Spleen (tissue), 7 donors: Measurements from ENCODE around the gene LRRN2.

ENCODE experiments used
- POLR2A ChIP-seq, 3 donors: fragments of 450-650 bp; IDR thresholded peaks; one replicate each; pipeline ENCODE4 v1.5.1; 2017; ENCODE audit warnings: antibody characterized with exemption in 3 of 3, mild to moderate bottlenecking in 1 of 3
- POLR2AphosphoS5 ChIP-seq, 3 donors: sonication (generic); formaldehyde crosslinking; IDR thresholded peaks; one replicate each; pipeline ENCODE4 v1.5.1; 2017; ENCODE audit warnings: antibody characterized with exemption in 3 of 3
- TF ChIP-seq, protein P1 (sequence below), 11 experiments: fragments of 200-600 bp in 7 of 11; fragments of 450-650 bp in 4 of 11; sonication (generic) in 4 of 11; IDR thresholded peaks in 8 of 11; conservative IDR thresholded peaks in 3 of 11; 1 replicate in 7 of 11; 2 replicates in 4 of 11; pipeline versions ENCODE4 v1.4.0 to v1.8.0; 2016 to 2021; ENCODE audit warnings: antibody characterized with exemption in 11 of 11, inconsistent platforms in 4 of 11, mild to moderate bottlenecking in 1 of 11
- donor health status: DM: no; HTN: no; CAD: no; lungs with moderate emphysema.
- donor health status: DM: no; HTN: no; CAD: no.
- donor health status: DM: no; HTN: no; CAD: no.

DNA sequence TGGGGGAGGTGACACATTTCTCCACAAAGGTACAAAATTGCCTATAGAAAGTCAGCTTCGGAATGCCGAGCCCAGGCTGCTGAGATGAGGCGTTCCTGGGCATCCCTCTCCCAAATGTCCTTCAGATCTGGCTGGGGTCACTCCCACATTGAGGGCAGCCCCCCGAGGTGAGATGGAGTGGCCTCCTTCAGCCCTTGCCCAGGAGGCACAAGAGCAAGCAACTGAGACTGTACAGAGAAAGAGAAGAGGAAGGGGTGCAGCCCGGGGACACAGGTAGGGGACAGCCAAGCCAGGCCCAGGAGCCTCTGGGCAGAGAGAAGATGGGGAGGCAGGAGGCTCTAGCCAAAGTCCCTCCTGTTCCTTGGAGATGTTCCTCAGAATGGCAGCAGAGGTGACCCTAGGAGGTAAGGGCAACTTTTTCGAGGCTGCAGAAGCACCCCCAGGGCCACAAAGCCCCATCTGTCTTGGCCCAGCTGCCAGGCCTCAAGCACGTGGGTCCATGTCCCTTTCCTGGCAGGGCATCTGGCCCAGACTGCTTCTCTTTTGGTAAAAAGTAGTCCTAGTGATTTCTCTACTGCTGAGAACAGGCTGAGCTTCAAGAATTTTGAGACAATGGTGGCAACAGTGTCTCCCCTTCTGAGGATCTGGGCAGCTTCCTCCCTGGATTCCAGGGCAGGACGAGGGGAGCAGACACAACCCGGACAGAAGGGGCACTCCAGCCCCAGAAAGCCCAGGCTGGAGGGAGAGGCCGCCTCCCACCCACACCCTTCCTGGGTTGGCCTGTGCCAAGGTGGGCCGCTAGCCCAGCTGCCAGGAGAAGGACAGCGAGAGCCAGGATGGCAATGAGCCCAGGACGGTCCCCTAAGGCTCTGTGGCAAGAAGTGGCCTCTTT is 68.0 kb downstream of the LRRN2 start:
- TF ChIP-seq, protein P1, sequence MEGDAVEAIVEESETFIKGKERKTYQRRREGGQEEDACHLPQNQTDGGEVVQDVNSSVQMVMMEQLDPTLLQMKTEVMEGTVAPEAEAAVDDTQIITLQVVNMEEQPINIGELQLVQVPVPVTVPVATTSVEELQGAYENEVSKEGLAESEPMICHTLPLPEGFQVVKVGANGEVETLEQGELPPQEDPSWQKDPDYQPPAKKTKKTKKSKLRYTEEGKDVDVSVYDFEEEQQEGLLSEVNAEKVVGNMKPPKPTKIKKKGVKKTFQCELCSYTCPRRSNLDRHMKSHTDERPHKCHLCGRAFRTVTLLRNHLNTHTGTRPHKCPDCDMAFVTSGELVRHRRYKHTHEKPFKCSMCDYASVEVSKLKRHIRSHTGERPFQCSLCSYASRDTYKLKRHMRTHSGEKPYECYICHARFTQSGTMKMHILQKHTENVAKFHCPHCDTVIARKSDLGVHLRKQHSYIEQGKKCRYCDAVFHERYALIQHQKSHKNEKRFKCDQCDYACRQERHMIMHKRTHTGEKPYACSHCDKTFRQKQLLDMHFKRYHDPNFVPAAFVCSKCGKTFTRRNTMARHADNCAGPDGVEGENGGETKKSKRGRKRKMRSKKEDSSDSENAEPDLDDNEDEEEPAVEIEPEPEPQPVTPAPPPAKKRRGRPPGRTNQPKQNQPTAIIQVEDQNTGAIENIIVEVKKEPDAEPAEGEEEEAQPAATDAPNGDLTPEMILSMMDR (IDR thresholded peaks at IDR 0.05 in 8 of 11, conservative IDR thresholded peaks at IDR 0.05 in 3 of 11) = no peak
- TF ChIP-seq POLR2A (IDR thresholded peaks at IDR 0.05) = no peak
- TF ChIP-seq POLR2AphosphoS5 (IDR thresholded peaks at IDR 0.05) = no peak
